CD4-positive, alpha-beta T cell treated with Interferon alpha-2 for 1 hour (primary cell): ENCODE data around the gene PILRA.
A peak's percentile ranks its signal among the peaks of the same experiment; 100 is the strongest.
"Not testable (repeated sequence)": the region's sequence is repeated elsewhere in the genome, so short reads cannot be mapped to it uniquely, and the experiment has no call there.

Source experiments
- DNase-seq, 2 donors: peaks; one replicate each; pipeline ENCODE4 v3.0.0-alpha.2; 2020 to 2022

Gene PILRA

DNA sequence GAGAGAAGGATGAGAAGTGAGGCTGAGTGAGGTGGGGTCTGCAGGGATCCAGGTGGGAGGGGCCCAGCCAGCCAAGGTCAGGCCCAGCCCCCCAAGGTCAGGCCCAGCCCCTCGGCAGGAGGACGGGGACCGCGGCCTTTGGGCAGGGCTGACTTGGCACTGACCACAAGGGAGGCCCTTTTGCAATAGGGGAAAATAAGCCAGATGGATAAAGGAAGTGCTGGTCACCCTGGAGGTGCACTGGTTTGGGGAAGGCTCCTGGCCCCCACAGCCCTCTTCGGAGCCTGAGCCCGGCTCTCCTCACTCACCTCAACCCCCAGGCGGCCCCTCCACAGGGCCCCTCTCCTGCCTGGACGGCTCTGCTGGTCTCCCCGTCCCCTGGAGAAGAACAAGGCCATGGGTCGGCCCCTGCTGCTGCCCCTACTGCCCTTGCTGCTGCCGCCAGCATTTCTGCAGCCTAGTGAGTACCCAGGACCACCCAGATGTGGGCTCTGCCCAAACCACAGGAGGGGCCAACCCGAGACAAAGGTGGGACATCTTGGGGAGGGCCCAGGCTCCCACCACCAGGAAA, at the start of gene PILRA:
TSS of gene PILRA (plus strand) at position 227 of the 571 bp plus-strand sequence. CDS start at position 397, 170 bp downstream.
- peak in 1 of 2 donors; percentile 46 for DNase-seq

DNA sequence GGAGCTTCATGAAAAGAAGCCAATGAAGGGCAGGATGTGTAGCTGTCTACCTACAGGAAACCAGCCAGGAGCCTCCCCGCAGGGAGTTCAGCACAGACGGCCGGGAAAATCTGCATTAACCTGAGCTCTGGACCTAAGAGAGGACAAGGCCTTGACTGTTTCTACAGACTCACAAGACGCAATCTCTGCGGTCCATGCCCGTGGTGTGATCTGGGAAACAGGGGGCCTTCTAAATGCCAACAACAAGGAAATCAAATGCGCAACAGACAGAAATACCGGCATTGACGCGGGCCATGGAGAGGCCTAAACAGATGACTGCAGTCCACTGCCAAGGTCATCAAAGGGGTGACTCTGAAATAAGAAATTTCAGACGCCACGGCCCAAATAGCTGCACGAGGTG, 49.1 kb upstream of the PILRA start:
- DNase-seq: not testable (repeated sequence)

DNA sequence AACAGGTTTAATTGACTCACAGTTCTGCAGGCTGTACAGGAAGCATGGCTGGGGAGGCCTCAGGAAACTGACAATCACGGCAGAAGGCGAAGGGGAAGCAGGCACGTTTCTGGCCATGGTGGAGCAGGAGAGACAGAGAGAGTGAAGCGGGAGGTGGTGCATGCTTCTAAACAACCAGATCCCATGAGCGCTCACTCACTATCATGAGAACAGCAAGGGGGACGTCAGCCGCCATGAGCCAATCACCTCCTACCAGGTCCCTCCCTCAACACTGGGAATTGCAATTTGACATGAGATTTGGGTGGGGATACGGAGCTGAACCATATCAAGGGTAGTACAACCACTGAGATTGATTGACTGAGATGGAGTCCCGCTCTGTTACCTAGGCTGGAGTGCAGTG, 47.6 kb upstream of the PILRA start:
- DNase-seq: not testable (repeated sequence)

DNA sequence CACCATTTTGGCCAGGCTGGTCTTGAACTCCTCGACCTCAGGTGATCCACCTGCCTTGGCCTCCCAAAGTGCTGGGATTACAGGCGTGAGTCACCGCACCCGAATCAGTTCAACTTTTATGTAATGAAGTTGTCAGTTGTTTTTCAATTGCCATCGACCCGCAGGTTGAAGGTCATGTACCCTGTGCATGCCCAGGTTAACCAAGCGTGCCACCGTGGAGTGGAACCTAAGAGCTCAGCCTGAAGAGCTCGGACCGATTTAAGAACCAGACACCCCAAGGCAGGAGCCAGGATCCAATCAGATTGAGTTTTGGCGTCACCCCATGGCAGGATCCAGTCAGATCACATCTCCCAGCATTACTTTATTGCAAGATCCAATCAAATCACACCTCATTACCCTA, 46.4 kb upstream of the PILRA start:
- not testable (repeated sequence) for DNase-seq

DNA sequence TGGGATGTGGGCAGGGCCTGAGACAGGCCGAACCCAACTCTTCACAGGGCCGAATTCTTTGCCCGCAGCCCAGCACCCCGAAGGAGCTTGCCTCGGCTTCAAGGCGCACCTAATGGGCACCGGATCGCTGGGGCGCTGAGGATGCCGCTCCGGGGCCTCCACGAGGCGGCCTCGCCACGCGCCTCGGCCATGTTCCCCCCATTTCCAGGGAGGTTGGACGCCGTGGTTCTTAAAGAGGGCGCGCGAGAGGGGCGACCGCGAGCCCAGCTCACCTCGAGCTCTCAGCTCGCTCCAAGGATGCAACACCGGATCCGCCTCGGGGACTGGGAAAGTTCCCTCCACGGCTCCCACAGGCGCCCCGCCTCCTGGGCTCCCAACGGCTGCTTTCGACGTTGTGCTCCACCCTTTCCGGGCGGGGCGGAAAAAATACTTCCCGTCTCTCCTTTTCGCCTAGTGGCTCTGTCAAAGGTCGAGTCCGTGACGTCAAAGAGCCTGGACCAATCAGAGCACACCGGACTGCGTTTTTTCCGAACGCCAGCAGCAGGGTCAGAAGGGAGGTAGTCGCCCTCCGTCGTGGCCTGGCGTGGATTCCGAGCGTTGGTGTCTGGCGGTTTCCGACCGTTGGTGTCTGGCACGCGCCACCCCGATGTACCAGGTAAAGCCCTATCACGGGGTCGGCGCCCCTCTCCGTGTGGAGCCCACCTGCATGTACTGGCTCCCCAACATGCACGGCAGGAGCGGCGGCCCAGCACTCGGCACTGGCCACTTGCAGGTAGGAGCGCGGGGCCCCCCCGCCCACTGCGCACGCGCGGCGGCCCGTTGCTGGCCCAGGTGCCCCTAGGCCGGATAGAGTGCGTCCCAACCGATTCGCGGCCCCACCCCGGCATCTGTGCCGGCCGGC, 37.5 kb upstream of the PILRA start:
- DNase-seq: peak; percentile 92

DNA sequence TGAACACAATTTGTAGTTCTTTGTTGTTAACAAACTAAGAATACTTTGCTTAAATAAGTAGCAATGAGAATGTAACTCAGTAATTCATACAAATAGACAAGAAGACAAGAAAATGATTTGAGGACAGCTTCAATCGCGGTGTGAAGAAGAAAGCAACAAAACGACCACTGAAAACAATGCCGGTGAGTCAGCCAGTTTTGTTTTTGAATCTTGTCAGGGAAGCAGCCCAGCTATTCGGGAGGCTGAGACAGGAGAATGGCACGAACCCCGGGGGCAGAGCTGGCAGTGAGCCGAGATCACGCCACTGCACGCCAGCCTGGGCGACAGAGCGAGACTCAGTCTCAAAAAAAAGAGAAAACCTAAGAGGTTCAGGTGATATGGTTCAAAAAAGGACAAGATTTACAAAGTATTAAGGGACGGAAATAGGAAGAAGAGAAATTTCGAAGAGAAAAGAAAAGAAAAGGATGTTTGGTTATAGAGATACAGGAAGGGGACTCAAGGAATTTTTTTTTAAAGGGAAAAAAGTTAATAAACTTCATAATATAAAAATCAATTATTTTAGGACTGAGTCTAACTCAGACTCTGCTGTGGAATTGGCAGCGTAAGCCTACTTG, 35.1 kb upstream of the PILRA start:
- not testable (repeated sequence) for DNase-seq

DNA sequence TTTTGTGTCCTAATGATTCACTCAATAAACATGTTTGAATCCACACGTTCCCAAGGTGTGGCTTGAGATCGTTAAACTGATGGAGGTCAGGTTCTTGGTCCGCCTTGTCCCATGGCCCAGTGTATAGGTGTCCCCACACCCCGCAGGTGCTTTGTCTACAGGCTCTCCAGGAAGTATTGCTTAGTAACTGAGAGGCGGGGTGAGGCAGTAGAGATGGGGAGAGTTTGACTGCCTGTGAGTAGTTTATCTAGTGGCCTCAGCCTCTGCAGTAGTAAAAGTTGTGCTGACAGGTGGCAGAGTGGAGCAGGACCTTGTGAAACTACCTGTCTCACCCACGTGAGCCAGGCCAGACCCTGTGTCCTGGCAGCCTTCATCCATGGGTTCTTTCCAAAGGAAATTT, 32.0 kb upstream of the PILRA start:
- not testable (repeated sequence) for DNase-seq

DNA sequence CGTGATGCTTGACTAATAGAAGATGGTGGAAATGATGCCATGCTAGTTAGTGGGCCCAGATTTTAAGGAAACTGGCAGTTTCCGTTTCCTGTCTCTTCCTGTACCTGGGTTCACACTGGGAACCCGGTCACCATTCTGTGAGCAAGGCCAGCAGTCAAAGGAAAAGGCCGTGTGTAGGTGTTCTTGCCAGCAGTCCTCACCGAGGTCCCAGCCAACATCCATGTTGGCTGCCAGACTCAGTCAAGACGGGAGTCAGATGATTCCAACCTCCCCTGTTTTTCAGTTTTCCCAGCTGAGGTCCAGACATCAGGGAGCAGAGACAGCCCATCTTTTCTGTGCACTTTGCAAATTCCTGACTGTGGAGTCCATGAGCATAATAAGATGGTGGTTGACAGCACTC, 30.5 kb upstream of the PILRA start:
- DNase-seq: no peak

DNA sequence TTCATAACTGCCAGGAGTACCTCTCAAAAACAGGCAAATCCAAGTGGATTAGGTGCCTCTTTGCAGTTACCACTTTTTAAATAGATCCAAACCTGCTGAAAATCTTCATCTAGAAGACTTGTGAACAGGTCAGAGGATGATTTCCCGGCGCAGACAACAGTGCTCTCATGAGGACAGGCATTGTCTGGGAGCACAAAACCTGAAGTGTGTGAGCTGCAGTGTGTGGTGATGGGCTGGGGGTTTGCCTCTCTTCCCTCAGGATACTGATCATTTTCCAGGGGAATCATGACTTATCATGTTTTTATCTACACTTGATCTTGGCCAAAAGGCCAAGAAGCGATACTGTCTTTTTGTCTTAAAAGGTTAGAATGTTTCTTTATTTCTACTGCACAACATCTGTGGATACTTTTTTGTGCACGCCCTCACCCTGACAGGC, 29.1 kb upstream of the PILRA start:
- not testable (repeated sequence) for DNase-seq

DNA sequence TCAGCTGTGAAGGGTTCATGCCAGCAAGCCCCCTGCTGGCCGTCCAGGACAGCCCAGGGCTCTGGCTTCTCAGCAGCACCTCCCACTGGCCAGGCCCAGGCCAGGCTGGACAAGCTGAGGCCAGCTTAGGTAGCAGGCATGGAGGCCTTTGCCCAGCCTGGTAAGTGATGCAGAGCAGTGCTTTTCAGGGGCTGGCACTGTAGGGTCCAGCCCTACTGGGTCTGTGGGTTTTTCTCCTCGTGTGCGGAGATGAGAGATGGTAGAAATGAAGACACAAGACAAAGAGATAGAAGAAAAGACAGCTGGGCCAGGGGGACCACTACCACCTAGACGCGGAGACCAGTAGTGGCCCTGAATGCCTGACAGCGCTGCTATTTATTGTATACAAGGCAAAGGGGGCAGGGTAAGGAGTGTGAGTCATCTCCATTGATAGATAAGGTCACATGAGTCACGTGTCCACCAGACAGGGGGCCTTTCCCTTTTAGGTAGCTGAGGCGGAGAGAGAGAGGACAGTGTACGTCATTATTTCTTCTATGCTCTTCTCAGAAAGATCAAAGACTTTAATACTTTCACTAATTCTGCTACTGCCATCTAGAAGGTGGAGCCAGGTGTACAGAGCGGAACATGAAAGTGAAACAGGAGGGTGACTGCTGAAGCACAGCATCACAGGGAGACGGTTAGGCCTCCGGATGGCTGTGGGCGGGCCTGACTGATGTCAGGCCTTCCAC, 28.6 kb upstream of the PILRA start:
- peak; percentile 95 to 97 for DNase-seq

DNA sequence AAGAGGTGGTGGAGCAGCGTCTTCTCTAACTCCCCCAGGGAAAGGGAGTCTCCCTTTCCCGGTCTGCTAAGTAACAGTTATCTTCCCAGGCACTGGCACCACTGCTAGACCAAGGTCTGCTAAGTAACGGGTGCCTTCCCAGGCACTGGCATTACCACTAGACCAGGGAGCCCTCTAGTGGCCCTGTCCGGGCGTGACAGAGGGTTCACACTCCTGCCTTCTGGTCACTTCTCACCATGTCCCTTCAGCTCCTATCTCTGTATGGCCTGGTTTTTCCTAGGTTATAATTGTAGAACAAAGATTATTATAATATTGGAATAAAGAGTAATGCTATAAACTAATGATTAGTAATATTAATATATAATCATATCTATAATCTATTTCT, 28.0 kb upstream of the PILRA start:
- peak; percentile 83 to 85 for DNase-seq

DNA sequence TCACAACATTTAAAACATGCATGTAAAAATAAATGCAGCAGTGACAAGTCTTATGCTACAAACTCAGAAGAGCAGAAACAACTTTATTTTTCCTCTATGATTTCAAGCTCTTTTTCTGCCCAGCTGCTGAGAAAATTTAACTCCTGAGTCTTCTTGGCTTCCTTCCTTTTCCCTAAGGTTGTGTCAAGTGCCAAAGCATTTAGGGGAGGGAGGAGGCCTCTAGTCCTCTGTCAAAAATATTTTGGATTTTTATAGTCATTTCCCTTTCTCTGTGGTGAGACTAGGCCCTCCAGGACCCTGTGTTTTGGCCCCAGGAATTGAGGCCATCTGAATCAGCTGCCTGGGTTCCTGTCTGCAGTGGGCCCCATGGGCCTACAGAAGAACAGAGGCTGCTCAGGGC, 26.4 kb upstream of the PILRA start:
- DNase-seq: no peak

DNA sequence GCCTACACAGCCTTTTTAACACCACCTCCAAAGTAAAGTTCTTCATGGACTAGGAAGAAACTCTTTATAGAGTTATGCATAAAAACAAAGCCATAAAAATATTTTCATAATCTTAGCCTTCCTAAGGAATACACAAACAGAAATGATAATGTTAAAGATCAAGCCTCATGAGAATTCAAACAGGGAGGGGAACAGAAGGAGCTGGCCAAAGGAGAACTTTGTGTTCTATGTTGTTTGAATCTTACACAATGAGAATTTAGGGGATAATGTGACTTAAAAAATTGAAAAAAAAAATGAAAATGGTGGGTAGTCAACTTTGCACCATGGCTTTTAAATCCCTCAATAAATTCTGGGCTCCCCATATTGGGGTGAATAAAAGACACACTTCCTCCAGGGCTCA, 24.5 kb upstream of the PILRA start:
- DNase-seq: no peak

DNA sequence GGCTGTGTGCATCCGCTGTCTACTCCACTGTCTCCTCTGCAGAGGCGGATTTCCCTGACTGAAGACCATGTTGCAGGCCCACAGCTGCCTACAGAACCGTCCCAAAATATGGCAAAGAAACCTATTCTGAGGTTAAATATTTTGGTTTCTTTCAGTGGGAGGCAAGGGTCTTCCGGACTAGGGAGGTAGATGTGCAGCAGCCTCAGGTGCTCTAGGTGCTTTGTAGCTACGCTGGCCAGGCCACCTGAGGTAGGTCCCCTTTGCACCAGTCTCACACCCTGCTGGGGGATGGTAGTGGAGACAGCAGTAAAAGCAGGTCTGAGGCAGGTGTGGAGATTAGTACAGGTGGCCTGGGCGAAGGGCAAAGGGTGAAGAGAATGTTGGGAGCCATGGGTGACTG, 23.5 kb upstream of the PILRA start:
- no peak for DNase-seq

DNA sequence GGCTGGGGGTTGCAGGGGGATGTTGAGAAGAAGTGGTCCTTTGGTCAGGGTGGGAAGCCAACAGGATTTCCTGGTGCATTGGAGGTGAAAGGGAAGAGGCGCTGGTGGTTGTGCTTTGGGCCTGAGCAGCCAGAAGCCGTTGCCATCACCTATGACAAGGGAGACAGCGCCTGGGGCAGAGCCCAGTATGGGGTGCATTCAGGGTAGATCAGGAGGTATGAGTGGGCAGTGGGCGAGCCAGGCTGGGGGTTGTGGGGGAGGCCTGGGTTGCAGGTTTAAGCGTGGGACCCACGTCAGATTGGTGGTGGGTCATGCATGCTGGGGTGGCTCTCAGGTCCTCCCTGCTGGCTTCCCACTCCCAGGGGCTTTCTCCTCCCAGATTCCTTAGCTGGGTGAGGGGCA, 21.6 kb upstream of the PILRA start:
- no peak for DNase-seq

DNA sequence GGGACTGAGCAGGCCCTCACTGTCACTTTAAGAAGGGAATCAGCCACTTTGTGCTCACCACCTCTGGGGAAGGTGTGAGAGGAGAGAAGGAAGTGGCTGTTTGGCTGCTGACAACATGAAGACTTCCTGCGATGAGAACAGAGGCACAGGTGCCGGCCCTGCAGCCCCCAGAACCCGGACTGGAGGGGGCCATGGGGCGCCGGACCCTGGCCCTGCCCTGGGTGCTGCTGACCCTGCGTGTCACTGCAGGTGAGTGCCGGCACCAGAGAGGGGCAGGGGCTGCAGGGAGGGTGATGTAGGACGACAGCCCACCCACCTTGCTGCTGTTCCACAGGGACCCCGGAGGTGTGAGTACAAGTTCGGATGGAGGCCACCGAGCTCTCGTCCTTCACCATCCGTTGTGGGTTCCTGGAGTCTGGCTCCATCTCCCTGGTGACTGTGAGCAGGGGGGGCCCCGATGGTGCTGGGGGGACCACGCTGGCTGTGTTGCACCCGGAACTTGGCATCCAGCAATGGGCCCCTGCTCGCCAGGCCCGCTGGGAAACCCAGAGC, 21.0 kb upstream of the PILRA start:
- not testable (repeated sequence) for DNase-seq

DNA sequence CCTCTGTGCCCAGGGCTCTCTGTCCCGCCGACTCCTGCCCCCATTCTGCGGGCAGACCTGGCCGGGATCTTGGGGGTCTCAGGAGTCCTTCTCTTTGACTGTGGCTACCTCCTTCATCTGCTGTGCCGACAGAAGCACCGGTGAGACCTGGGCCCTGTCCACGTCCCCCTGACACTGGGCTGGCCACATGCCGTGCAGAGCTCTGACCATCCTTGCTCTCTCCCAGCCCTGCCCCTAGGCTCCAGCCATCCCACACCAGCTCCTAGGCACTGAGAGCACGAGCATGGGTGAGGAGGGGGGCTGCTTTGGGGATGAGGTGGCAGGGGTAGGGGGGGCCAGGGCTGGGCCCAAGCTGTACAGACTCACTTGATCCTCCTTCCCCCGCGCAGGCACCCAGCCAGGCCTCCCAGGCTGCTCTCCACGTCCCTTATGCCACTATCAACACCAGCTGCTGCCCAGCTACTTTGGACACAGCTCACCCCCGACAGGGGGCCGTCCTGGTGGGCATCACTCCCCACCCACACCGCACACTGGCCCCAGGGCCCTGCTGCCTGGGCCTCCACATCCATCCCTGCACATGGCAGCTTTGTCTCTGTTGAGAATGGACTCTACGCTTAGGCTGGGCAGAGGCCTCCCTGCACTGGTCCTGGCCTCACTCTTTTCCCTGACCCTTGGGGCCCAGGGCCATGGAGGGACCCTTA, 20.2 kb upstream of the PILRA start:
- no peak for DNase-seq

DNA sequence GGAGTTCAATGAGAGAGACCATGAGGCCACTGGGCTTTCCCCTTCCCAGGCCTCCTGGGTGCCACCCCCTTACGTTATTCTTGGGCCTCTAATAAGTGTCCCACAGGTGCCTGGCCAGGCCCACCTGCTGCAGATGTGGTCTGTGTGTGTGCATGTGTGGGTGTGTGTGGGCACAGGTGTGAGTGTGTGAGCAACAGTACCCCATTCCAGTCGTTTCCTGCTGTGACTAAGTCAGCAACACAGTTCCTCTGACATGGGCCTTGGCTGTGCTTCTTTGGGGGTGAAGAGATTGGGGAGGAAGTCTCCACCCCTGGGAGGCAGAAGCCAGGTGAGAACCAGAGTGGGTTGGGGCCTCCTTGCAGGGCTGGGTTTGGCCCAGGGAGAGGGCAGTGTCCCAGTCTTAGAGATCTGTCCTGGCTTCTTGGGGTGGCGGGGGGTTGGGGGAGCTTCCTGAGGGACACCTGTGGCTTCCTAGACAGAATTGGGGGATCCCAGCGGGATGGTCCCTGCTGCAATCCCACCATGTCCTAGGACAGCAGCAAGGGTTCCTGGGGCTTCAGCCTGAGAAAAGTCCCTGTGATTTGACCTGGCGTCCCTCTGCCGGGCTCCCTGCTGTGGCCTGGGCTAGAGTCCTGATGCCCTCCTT, 19.5 kb upstream of the PILRA start:
- DNase-seq: peak; percentile 31 to 56

DNA sequence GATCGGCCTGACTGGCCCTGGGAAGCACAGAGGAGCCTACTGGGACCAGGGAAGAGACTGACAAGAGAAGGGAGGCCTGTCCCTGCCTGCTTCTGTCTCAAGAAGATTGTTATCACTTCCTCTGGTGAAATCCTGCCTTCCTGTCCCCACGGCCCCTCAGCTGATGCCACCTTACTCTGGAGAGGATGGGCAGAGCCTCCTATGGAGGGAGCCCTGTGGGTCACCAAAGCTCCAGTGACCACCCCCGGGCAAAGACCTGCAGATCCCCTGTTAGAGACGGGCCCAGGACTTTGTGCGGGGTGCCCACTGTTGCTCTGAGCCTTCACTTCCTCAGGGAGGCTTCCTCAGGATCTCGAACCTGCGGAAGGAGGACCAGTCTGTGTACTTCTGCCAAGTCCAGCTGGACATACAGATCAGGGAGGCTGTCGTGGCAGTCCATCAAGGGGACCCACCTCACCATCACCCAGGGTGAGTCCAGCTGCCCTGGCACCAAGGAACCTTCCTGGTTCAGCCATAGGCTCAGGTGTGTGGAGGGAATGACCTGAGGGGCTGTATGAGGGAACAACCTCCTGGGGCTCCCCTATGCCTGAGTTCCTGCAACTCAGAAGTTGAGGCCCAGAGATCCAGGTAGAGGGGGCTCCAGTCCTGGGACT, 16.7 kb upstream of the PILRA start:
- no peak for DNase-seq

DNA sequence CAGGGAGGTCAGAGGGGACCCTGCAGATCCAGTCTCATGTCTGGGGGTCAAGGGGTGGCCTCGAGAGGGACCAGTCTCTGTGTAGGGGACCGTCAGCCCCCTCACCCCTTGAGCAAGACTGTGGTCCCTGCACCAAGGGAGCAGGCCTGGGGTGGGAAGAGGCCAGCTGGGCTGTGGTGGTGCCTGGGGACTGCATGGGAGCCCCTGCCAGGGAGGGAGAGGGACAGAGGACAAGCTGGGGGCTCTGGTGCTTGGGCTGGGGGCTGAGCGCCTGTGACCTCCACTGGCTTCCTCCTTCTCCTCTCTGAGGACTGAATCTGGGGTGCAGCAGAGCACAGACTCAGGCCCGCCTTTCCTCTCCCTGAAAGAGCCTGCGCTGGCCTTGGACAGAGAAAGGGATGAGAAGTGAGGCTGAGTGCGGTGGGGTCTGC, 16.1 kb upstream of the PILRA start:
- no peak for DNase-seq
